GM23338 (cell line): Measurements from ENCODE around the gene XXYLT1. TPM values are rescaled to one million over a fixed set of nuclear protein-coding genes. Genes with fewer than 3 reads are reported as not detected.

ENCODE experiments used
- ATAC-seq: fragments of 200-7000 bp; cut with Tn5 transposase; 3 replicates; pipeline ENCODE4 v1.9.1; 2020
- DNase-seq: peaks from one replicate; pipeline ENCODE4 v3.0.0-alpha.2; 2015; ENCODE audit warnings: low spot score
- H2AFZ ChIP-seq: fragments of 200-600 bp; sonication (generic); 2 replicates; pipeline ENCODE4 v1.8.0; 2016; ENCODE audit warnings: antibody characterized with exemption, mild to moderate bottlenecking, moderate library complexity
- H3F3A ChIP-seq: fragments of 200-600 bp; sonication (generic); replicated peaks from 2 replicates; pipeline ENCODE4 v1.8.0; 2017; ENCODE audit warnings: antibody characterized with exemption, mixed run types, low read depth
- H3K27ac ChIP-seq: fragments of 200-600 bp; sonication (generic); 2 replicates; pipeline ENCODE4 v1.6.1; 2016; ENCODE audit warnings: low read depth
- H3K27me3 ChIP-seq: fragments of 200-600 bp; sonication (generic); 2 replicates; pipeline ENCODE4 v1.8.0; 2016; ENCODE audit warnings: mild to moderate bottlenecking, mixed run types, moderate library complexity; ENCODE audit not compliant: insufficient read depth
- H3K36me3 ChIP-seq: fragments of 200-600 bp; sonication (generic); 2 replicates; pipeline ENCODE4 v1.8.0; 2016; ENCODE audit warnings: mild to moderate bottlenecking; ENCODE audit not compliant: insufficient read depth
- H3K4me1 ChIP-seq: fragments of 200-600 bp; sonication (generic); 2 replicates; pipeline ENCODE4 v1.8.0; 2016; ENCODE audit warnings: mild to moderate bottlenecking, moderate library complexity; ENCODE audit not compliant: insufficient read depth
- H3K4me2 ChIP-seq: fragments of 200-600 bp; sonication (generic); 2 replicates; pipeline ENCODE4 v1.7.1; 2017; ENCODE audit warnings: mixed run types
- H3K4me3 ChIP-seq: fragments of 200-600 bp; sonication (generic); 2 replicates; pipeline ENCODE4 v1.6.1; 2016; ENCODE audit warnings: mixed run types
- H3K79me2 ChIP-seq: fragments of 200-600 bp; sonication (generic); replicated peaks from 2 replicates; pipeline ENCODE4 v1.8.0; 2017; ENCODE audit warnings: mild to moderate bottlenecking; ENCODE audit not compliant: insufficient read depth
- H3K9me2 ChIP-seq: fragments of 200-600 bp; sonication (generic); 2 replicates; pipeline ENCODE4 v1.8.0; 2017; ENCODE audit not compliant: insufficient read depth
- H4K20me1 ChIP-seq: fragments of 200-600 bp; sonication (generic); replicated peaks from 2 replicates; pipeline ENCODE4 v1.8.0; 2017; ENCODE audit warnings: mild to moderate bottlenecking; ENCODE audit not compliant: insufficient read depth
- H3K27ac Mint-ChIP-seq: 2 replicates; pipeline ENCODE4 v1.8.0; 2020; ENCODE audit warnings: inconsistent platforms, mild to moderate bottlenecking, moderate library complexity, mixed read lengths
- H3K27me3 Mint-ChIP-seq: 3 replicates; pipeline ENCODE4 v1.8.0; 2022; ENCODE audit warnings: low read depth, mild to moderate bottlenecking, moderate library complexity, mixed read lengths, inconsistent platforms; ENCODE audit not compliant: insufficient read depth, poor library complexity
- H3K36me3 Mint-ChIP-seq: 3 replicates; pipeline ENCODE4 v1.8.0; 2021; ENCODE audit warnings: low read depth, mild to moderate bottlenecking, inconsistent platforms, moderate library complexity, mixed read lengths
- H3K4me1 Mint-ChIP-seq: 3 replicates; pipeline ENCODE4 v1.8.0; 2020; ENCODE audit warnings: mild to moderate bottlenecking, inconsistent platforms, mixed read lengths
- H3K4me3 Mint-ChIP-seq: 3 replicates; pipeline ENCODE4 v1.8.0; 2021; ENCODE audit warnings: moderate library complexity, mild to moderate bottlenecking, inconsistent platforms, mixed read lengths
- H3K9me3 Mint-ChIP-seq: 3 replicates; pipeline ENCODE4 v1.8.0; 2020; ENCODE audit warnings: moderate library complexity, mild to moderate bottlenecking, inconsistent platforms, mixed read lengths
- CREB1 ChIP-seq: fragments of 250-450 bp; sonication (Bioruptor Pico); IDR thresholded peaks from 2 replicates; pipeline ENCODE4 v1.5.0; 2020; ENCODE audit warnings: low read depth, mild to moderate bottlenecking, moderate library complexity
- CTCF ChIP-seq, 2 experiments: fragments of 200-600 bp in 1 of 2; sonication (generic) in 1 of 2; conservative IDR thresholded peaks; 2 replicates each; pipeline versions ENCODE4 v1.5.1 to v1.6.1; 2016 to 2017; ENCODE audit warnings: antibody characterized with exemption in 2 of 2, low read depth in 2 of 2, mild to moderate bottlenecking in 2 of 2, moderate library complexity in 1 of 2
- JUNB ChIP-seq: IDR thresholded peaks from one replicate; pipeline ENCODE4 v1.6.1; 2016; ENCODE audit warnings: antibody characterized with exemption; ENCODE audit not compliant: unreplicated experiment
- POLR2AphosphoS5 ChIP-seq: IDR thresholded peaks from 2 replicates; pipeline ENCODE4 v1.6.1; 2016; ENCODE audit warnings: antibody characterized with exemption, low read depth
- ZNF331 ChIP-seq: fragments of 250-450 bp; sonication (Bioruptor Pico); IDR thresholded peaks from 2 replicates; pipeline ENCODE4 v1.5.0; 2020; ENCODE audit warnings: low read depth, mild to moderate bottlenecking, moderate library complexity
- ZNF462 ChIP-seq: fragments of 250-450 bp; sonication (Bioruptor Pico); IDR thresholded peaks from 2 replicates; pipeline ENCODE4 v1.5.0; 2020; ENCODE audit warnings: mild to moderate bottlenecking, moderate library complexity
- polyA plus RNA-seq: library from polyadenylated mRNA; unstranded; fragments of >200 nt; fragmentation: Nextera tagmentation; extraction: Ambion mirVana; gene quantifications from 2 replicates; pipeline ENCODE4 v1.2.1, GENCODE V29; 2016
- total RNA-seq: library from RNA; depleted of rRNA; stranded (reverse); fragments of >200 nt; shearing (Covaris generic); gene quantifications from 2 replicates; pipeline ENCODE4 v1.2.3, GENCODE V29; 2014
- TF ChIP-seq, protein P1 (sequence below): IDR thresholded peaks from 2 replicates; pipeline ENCODE4 v1.6.1; 2016; ENCODE audit warnings: antibody characterized with exemption
- TF ChIP-seq, protein P2 (sequence below): IDR thresholded peaks from one replicate; pipeline ENCODE4 v1.6.1; 2018; ENCODE audit warnings: antibody characterized with exemption; ENCODE audit not compliant: unreplicated experiment

The XXYLT1 gene
- total and polyA plus RNA-seq, 2 experiments from 2014 or later, result 13.5 to 34.8 TPM

- Mint-ChIP-seq H3K27me3 (peaks cover 11% of the 10 kb centered on the region), H3K27ac (no peak overlapping the region), H3K36me3 (no peaks in the 10 kb centered on the region), H3K4me3 (no peak overlapping the region), H3K9me3 (no peaks in the 10 kb centered on the region), H3K4me1 (peaks cover 40% of the 10 kb centered on the region)
- H3K79me2 ChIP-seq, result no peaks in the 10 kb centered on the region; the same call in 1 of the 2 replicates
- no peaks in the 10 kb centered on the region for H3K27me3 ChIP-seq
- no peaks in the 10 kb centered on the region for H3K36me3 ChIP-seq
- no peak overlapping the region for H2AFZ ChIP-seq
- H3K9me2 ChIP-seq, result no peaks in the 10 kb centered on the region
- H3K4me3 ChIP-seq, result no peak overlapping the region
- no peak for TF ChIP-seq POLR2AphosphoS5
- TF ChIP-seq JUNB, result no peak
- TF ChIP-seq, protein P1, sequence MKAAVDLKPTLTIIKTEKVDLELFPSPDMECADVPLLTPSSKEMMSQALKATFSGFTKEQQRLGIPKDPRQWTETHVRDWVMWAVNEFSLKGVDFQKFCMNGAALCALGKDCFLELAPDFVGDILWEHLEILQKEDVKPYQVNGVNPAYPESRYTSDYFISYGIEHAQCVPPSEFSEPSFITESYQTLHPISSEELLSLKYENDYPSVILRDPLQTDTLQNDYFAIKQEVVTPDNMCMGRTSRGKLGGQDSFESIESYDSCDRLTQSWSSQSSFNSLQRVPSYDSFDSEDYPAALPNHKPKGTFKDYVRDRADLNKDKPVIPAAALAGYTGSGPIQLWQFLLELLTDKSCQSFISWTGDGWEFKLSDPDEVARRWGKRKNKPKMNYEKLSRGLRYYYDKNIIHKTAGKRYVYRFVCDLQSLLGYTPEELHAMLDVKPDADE, result no peak
- TF ChIP-seq, protein P2, sequence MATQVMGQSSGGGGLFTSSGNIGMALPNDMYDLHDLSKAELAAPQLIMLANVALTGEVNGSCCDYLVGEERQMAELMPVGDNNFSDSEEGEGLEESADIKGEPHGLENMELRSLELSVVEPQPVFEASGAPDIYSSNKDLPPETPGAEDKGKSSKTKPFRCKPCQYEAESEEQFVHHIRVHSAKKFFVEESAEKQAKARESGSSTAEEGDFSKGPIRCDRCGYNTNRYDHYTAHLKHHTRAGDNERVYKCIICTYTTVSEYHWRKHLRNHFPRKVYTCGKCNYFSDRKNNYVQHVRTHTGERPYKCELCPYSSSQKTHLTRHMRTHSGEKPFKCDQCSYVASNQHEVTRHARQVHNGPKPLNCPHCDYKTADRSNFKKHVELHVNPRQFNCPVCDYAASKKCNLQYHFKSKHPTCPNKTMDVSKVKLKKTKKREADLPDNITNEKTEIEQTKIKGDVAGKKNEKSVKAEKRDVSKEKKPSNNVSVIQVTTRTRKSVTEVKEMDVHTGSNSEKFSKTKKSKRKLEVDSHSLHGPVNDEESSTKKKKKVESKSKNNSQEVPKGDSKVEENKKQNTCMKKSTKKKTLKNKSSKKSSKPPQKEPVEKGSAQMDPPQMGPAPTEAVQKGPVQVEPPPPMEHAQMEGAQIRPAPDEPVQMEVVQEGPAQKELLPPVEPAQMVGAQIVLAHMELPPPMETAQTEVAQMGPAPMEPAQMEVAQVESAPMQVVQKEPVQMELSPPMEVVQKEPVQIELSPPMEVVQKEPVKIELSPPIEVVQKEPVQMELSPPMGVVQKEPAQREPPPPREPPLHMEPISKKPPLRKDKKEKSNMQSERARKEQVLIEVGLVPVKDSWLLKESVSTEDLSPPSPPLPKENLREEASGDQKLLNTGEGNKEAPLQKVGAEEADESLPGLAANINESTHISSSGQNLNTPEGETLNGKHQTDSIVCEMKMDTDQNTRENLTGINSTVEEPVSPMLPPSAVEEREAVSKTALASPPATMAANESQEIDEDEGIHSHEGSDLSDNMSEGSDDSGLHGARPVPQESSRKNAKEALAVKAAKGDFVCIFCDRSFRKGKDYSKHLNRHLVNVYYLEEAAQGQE, result no peak
- TF ChIP-seq CTCF (conservative IDR thresholded peaks at IDR 0.05; ENCODE audit: low read depth in 2 of 2), result no peak
- TF ChIP-seq ZNF462, result no peak
- no peak for TF ChIP-seq ZNF331
- TF ChIP-seq CREB1 (CRISPR knock-in tag), result no peak
- H3K4me1 ChIP-seq, result peaks cover 10% of the 10 kb centered on the region; the same call in 1 of the 2 replicates
- ATAC-seq, result no peak
- H3K27ac ChIP-seq, result no peak overlapping the region
- H3K4me2 ChIP-seq, result no peak overlapping the region
- no peaks in the 10 kb centered on the region; the same call in 1 of the 2 replicates for H4K20me1 ChIP-seq
- no peaks in the 10 kb centered on the region for H3F3A ChIP-seq
- DNase-seq, result no peak
Observed at GRCh38 chr3:195077611-195078540, 193.1 kb downstream of the XXYLT1 start.
